Fibroblast of pulmonary artery (primary cell): Measurements from ENCODE around the gene NRSN1.

Experiments
- DNase-seq: peaks from one replicate; pipeline ENCODE4 v3.0.0-alpha.2; 2010; ENCODE audit warnings: low read depth
- H3K4me3 ChIP-seq: replicated peaks from 2 replicates; pipeline ENCODE4 v1.5.1; 2011; ENCODE audit warnings: low read depth, mild to moderate bottlenecking, control low read depth, low read length, moderate library complexity
- TF ChIP-seq, protein P1 (sequence below): IDR thresholded peaks from 2 replicates; pipeline ENCODE4 v1.5.1; 2011; ENCODE audit warnings: mild to moderate bottlenecking, control low read depth, low read length, inconsistent platforms; ENCODE audit errors: missing control alignments

NRSN1 gene, protein sequence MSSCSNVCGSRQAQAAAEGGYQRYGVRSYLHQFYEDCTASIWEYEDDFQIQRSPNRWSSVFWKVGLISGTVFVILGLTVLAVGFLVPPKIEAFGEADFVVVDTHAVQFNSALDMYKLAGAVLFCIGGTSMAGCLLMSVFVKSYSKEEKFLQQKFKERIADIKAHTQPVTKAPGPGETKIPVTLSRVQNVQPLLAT

GRCh38 chr6:24125980-24126379 lies at the start of gene NRSN1:
Gene NRSN1 (plus strand): TSS chr6:24126215. CDS start chr6:24134328, 8,113 bp downstream.
- TF ChIP-seq, protein P1, sequence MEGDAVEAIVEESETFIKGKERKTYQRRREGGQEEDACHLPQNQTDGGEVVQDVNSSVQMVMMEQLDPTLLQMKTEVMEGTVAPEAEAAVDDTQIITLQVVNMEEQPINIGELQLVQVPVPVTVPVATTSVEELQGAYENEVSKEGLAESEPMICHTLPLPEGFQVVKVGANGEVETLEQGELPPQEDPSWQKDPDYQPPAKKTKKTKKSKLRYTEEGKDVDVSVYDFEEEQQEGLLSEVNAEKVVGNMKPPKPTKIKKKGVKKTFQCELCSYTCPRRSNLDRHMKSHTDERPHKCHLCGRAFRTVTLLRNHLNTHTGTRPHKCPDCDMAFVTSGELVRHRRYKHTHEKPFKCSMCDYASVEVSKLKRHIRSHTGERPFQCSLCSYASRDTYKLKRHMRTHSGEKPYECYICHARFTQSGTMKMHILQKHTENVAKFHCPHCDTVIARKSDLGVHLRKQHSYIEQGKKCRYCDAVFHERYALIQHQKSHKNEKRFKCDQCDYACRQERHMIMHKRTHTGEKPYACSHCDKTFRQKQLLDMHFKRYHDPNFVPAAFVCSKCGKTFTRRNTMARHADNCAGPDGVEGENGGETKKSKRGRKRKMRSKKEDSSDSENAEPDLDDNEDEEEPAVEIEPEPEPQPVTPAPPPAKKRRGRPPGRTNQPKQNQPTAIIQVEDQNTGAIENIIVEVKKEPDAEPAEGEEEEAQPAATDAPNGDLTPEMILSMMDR, result no peak
- no peak for DNase-seq
- no peak within 1 kb of the TSS for H3K4me3 ChIP-seq

GRCh38 chr6:24078200-24078599 lies 47.8 kb upstream of the NRSN1 start:
- TF ChIP-seq, protein P1, result no peak
- DNase-seq, result no peak
- no peak overlapping the region for H3K4me3 ChIP-seq

DNA sequence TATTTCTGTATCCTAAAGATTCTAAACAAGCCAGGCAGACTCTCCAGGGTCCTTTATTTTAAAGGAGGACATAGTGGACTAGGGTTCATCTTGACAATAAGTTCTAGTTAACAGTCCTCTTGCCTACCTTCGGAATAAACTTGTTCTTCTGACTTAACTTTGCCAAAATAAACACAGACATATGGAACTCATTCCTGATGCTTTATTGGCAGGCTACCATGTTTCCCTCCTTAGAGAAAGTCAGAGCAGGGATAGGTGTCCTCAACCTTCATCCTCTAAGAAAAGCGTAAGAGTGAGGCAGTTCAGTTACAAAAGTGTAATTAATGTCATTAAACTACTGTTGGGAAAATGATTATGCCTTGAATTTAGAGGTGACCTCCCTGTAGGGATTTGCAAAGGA lies 46.9 kb upstream of the NRSN1 start:
- DNase-seq, result no peak
- no peak overlapping the region for H3K4me3 ChIP-seq
- TF ChIP-seq, protein P1, result no peak

DNA sequence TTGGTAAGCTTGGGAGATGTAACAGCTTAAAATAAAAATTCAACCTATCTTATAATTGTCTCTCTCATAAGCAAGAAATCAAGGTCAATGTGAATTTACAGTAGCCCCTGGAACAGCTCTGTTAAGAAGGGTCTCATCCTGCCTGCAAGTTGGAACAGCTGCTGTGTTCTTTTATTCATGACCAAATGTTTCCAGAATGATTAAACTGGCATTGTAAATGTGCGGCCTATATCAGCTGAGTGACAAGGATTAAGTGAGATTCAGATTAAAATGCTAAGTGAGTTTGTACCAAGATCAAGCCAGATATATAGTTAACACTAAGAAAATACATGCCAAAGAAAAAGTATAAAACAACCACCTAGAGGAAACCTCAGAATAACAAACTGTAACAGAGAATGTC lies 45.3 kb upstream of the NRSN1 start:
- H3K4me3 ChIP-seq, result no peak overlapping the region
- TF ChIP-seq, protein P1, result no peak
- no peak for DNase-seq

- TF ChIP-seq, protein P1, result no peak
- H3K4me3 ChIP-seq, result no peak overlapping the region
- DNase-seq, result no peak
Measured at GRCh38 chr6:24089736-24090135, 36.3 kb upstream of the NRSN1 start.

GRCh38 chr6:24092407-24092806 lies 33.6 kb upstream of the NRSN1 start:
- TF ChIP-seq, protein P1, result no peak
- no peak for DNase-seq

DNA sequence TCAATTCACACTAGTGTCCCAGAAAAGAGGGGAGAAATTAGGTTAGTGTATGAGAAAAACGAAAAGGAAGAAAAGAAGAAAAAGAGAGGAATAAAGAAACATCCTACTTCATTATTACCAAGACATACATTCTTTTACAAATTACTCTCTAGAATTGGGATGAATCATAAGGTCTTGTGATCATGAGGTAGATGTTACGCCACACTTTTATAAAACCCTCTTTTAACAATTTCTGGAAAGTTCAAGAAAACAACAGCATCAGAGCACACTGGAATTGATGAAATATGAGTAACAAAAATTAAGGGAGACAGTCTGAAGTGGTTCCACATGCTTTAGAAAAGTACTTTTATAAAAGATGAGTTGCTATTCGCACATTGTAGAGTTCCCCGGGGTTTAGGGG lies 32.6 kb upstream of the NRSN1 start:
- no peak overlapping the region for H3K4me3 ChIP-seq
- no peak for DNase-seq
- TF ChIP-seq, protein P1, result no peak

More at GRCh38 chr6:24092407-24092806, 33.6 kb upstream of the NRSN1 start:
- no peak overlapping the region for H3K4me3 ChIP-seq
